ENCODE results near the gene SNAP23.

The SNAP23 gene

GRCh38 chr15:42575188-42576039 lies 80.0 kb downstream of the SNAP23 start, which contains the start of gene STARD9:
Gene STARD9, plus strand, starts transcription at chr15:42575606. Its CDS starts 110 bp downstream, at chr15:42575716.
- peak; percentile 93 for FAIRE-seq

GRCh38 chr15:42576040-42576594 lies 80.7 kb downstream of the SNAP23 start:
- no peak for FAIRE-seq

- FAIRE-seq = no peak
Observed at GRCh38 chr15:42576776-42577175, 81.3 kb downstream of the SNAP23 start.

- no peak for FAIRE-seq
Observed at GRCh38 chr15:42577514-42578031, 82.1 kb downstream of the SNAP23 start.

GRCh38 chr15:42578984-42579537 lies 83.6 kb downstream of the SNAP23 start:
- FAIRE-seq = no peak

- no peak for FAIRE-seq
Observed at GRCh38 chr15:42581272-42581730, 85.9 kb downstream of the SNAP23 start.

Measured in G401.6 (cell line).